ENCODE data around the gene ANGEL1.

Gene ANGEL1

GRCh38 chr14:76784266-76784874, 28.3 kb downstream of the ANGEL1 start:
- TF ChIP-seq POLR2AphosphoS5 (IDR thresholded peaks at IDR 0.05; ENCODE audit: low read depth, low read length) (no peak), TAF1 (IDR thresholded peaks at IDR 0.05; ENCODE audit: borderline replicate concordance, low read depth, low read length) (no peak), POLR2A (IDR thresholded peaks at IDR 0.05; ENCODE audit: low read depth, low read length) (no peak)
- DNase-seq (ENCODE audit: insufficient read length), result no peak
- FAIRE-seq, result no peak

GRCh38 chr14:76782885-76783566, 29.7 kb downstream of the ANGEL1 start:
- DNase-seq (ENCODE audit: insufficient read length), result no peak
- no peak for FAIRE-seq

GRCh38 chr14:76782115-76782884, 30.4 kb downstream of the ANGEL1 start:
- FAIRE-seq (no peak), DNase-seq (ENCODE audit: insufficient read length) (no peak)
- TF ChIP-seq POLR2A (IDR thresholded peaks at IDR 0.05; ENCODE audit: low read depth, low read length), result no peak
- TF ChIP-seq POLR2AphosphoS5 (IDR thresholded peaks at IDR 0.05; ENCODE audit: low read depth, low read length), result no peak
- no peak for TF ChIP-seq TAF1 (IDR thresholded peaks at IDR 0.05; ENCODE audit: borderline replicate concordance, low read depth, low read length)

More at GRCh38 chr14:76782885-76783566, 29.7 kb downstream of the ANGEL1 start:
- TF ChIP-seq POLR2A (IDR thresholded peaks at IDR 0.05; ENCODE audit: low read depth, low read length), result no peak
- TF ChIP-seq POLR2AphosphoS5 (IDR thresholded peaks at IDR 0.05; ENCODE audit: low read depth, low read length), result no peak
- TF ChIP-seq TAF1 (IDR thresholded peaks at IDR 0.05; ENCODE audit: borderline replicate concordance, low read depth, low read length), result no peak

GRCh38 chr14:76781648-76782051, 31.0 kb downstream of the ANGEL1 start:
- FAIRE-seq (no peak), DNase-seq (ENCODE audit: insufficient read length) (no peak)
- TF ChIP-seq TAF1 (IDR thresholded peaks at IDR 0.05; ENCODE audit: borderline replicate concordance, low read depth, low read length) (no peak), POLR2A (IDR thresholded peaks at IDR 0.05; ENCODE audit: low read depth, low read length) (no peak), POLR2AphosphoS5 (IDR thresholded peaks at IDR 0.05; ENCODE audit: low read depth, low read length) (no peak)

- no peak for FAIRE-seq
- TF ChIP-seq POLR2A (IDR thresholded peaks at IDR 0.05; ENCODE audit: low read depth, low read length), result no peak
- TF ChIP-seq TAF1 (IDR thresholded peaks at IDR 0.05; ENCODE audit: borderline replicate concordance, low read depth, low read length), result no peak
- no peak for TF ChIP-seq POLR2AphosphoS5 (IDR thresholded peaks at IDR 0.05; ENCODE audit: low read depth, low read length)
- no peak for DNase-seq (ENCODE audit: insufficient read length)
Measured at GRCh38 chr14:76780875-76781647, 31.6 kb downstream of the ANGEL1 start.

GRCh38 chr14:76780360-76780759, 32.3 kb downstream of the ANGEL1 start:
- TF ChIP-seq TAF1 (IDR thresholded peaks at IDR 0.05; ENCODE audit: borderline replicate concordance, low read depth, low read length) (no peak), POLR2AphosphoS5 (IDR thresholded peaks at IDR 0.05; ENCODE audit: low read depth, low read length) (no peak), POLR2A (IDR thresholded peaks at IDR 0.05; ENCODE audit: low read depth, low read length) (no peak)
- FAIRE-seq (no peak), DNase-seq (ENCODE audit: insufficient read length) (no peak)

- FAIRE-seq, result no peak
- TF ChIP-seq TAF1 (IDR thresholded peaks at IDR 0.05; ENCODE audit: borderline replicate concordance, low read depth, low read length) (no peak), POLR2AphosphoS5 (IDR thresholded peaks at IDR 0.05; ENCODE audit: low read depth, low read length) (no peak), POLR2A (IDR thresholded peaks at IDR 0.05; ENCODE audit: low read depth, low read length) (no peak)
Measured at GRCh38 chr14:76780058-76780345, 32.7 kb downstream of the ANGEL1 start.

GRCh38 chr14:76779221-76780057, 33.2 kb downstream of the ANGEL1 start:
- FAIRE-seq, result no peak
- DNase-seq (ENCODE audit: insufficient read length), result no peak
- no peak for TF ChIP-seq POLR2A (IDR thresholded peaks at IDR 0.05; ENCODE audit: low read depth, low read length)
- TF ChIP-seq TAF1 (IDR thresholded peaks at IDR 0.05; ENCODE audit: borderline replicate concordance, low read depth, low read length), result no peak
- TF ChIP-seq POLR2AphosphoS5 (IDR thresholded peaks at IDR 0.05; ENCODE audit: low read depth, low read length), result no peak

More at GRCh38 chr14:76780058-76780345, 32.7 kb downstream of the ANGEL1 start:
- no peak for DNase-seq (ENCODE audit: insufficient read length)

- DNase-seq (ENCODE audit: insufficient read length) (no peak), FAIRE-seq (no peak)
- TF ChIP-seq TAF1 (IDR thresholded peaks at IDR 0.05; ENCODE audit: borderline replicate concordance, low read depth, low read length) (no peak), POLR2AphosphoS5 (IDR thresholded peaks at IDR 0.05; ENCODE audit: low read depth, low read length) (no peak), POLR2A (IDR thresholded peaks at IDR 0.05; ENCODE audit: low read depth, low read length) (no peak)
Measured at GRCh38 chr14:76778546-76779215, 34.0 kb downstream of the ANGEL1 start.

GRCh38 chr14:76777721-76778120, 35.0 kb downstream of the ANGEL1 start:
- FAIRE-seq, result no peak
- DNase-seq (ENCODE audit: insufficient read length), result no peak
- TF ChIP-seq POLR2A (IDR thresholded peaks at IDR 0.05; ENCODE audit: low read depth, low read length), result no peak
- no peak for TF ChIP-seq POLR2AphosphoS5 (IDR thresholded peaks at IDR 0.05; ENCODE audit: low read depth, low read length)
- no peak for TF ChIP-seq TAF1 (IDR thresholded peaks at IDR 0.05; ENCODE audit: borderline replicate concordance, low read depth, low read length)
